Pancreas (tissue), 10 donors: ENCODE results near the gene SLC5A9. TPM values are rescaled to one million over a fixed set of nuclear protein-coding genes. Genes with fewer than 3 reads are reported as not detected.
A peak's percentile ranks its signal among the peaks of the same experiment; 100 is the strongest.

Source experiments
- ATAC-seq, 4 donors: fragments of 200-7000 bp; cut with Tn5 transposase; one replicate each; pipeline versions ENCODE4 v1.8.0 to v1.9.1; 2020; ENCODE audit warnings: mild to moderate bottlenecking in 4 of 4, moderate library complexity in 4 of 4
- DNase-seq, 6 donors: peaks; one replicate each; pipeline ENCODE4 v3.0.0-alpha.2; 2020
- FAIRE-seq: peaks from 2 replicates; lab custom pipeline; 2012; peaks lifted over from hg19 to GRCh38; lab: Jason Lieb, UNC
- H3K27ac ChIP-seq, 4 donors: fragments of 200-600 bp; sonication (generic); 1 replicate in 3 of 4; 2 replicates in 1 of 4; pipeline versions ENCODE4 v1.5.0 to v1.8.0; 2020
- H3K27me3 ChIP-seq, 4 donors: fragments of 200-600 bp; one replicate each; pipeline ENCODE4 v1.8.0; 2021
- H3K36me3 ChIP-seq, 3 donors: fragments of 200-600 bp; sonication (generic) in 1 of 3; one replicate each; pipeline versions ENCODE4 v1.5.0 to v1.8.0; 2020 to 2021
- H3K4me1 ChIP-seq, 3 donors: fragments of 200-600 bp; one replicate each; pipeline ENCODE4 v1.8.0; 2021
- H3K4me3 ChIP-seq, 4 donors: fragments of 200-600 bp; sonication (generic) in 2 of 4; one replicate each; pipeline versions ENCODE4 v1.5.0 to v1.8.0; 2020 to 2021
- H3K9me3 ChIP-seq, 4 donors: fragments of 200-600 bp; one replicate each; pipeline ENCODE4 v1.8.0; 2021
- CTCF ChIP-seq, 4 donors: fragments of 200-600 bp; sonication (generic) in 3 of 4; IDR thresholded peaks; one replicate each; pipeline versions ENCODE4 v1.5.0 to v1.8.0; 2021; ENCODE audit warnings: antibody characterized with exemption in 4 of 4
- WGBS, 2 donors: extraction: QIAGEN DNeasy Blood & Tissue Kit; methylation state at CpG; one replicate each; pipeline ENCODE4 v1.1.7; 2013; 5-methylcytosine and 5-hydroxymethylcytosine counted together
- intact Hi-C, 3 donors: fragments of 100-400 bp; cut with DNase I; formaldehyde crosslinking; loops; one replicate each; pipeline versions ENCODE4 v1.11.1 to v1.14.2; 2022
- polyA plus RNA-seq, 2 donors: library from polyadenylated mRNA; stranded (reverse); fragments of 200-250 nt; gene quantifications; one replicate each; pipeline ENCODE4 v1.2.3, GENCODE V29; 2013
- total RNA-seq, 6 donors: library from RNA; stranded (reverse); fragmentation: NEBNext Ultra II Directional in 4 of 6; extraction: Animal tissue kit (Norgen Biotek cat#: 25700) in 4 of 6; gene quantifications; one replicate each; pipeline versions ENCODE4 v1.2.1 to v1.2.4, GENCODE V29; 2021 to 2023
- donor health status: healthy with polysubstance abuse.
- donor health status: DM: no; HTN: no; CAD: no; lungs with moderate emphysema.
- donor health status: DM: no; HTN: no; CAD: no.
- donor health status: control.
- donor health status: control.
- donor health status: Bipolar disorder and iron deficiency.
- donor health status: DM: yes; HTN: yes; CAD: no.
- donor health status: DM: no; HTN: no; CAD: no.
- donor health status: DM: no; HTN: no; CAD: no.
- donor health status: DM: yes; HTN: yes; CAD: no.

The SLC5A9 gene
- total RNA-seq = 1 to 10 TPM; 1.4 to 6.0 (median 3.9) TPM
- polyA plus RNA-seq = 10 to 100 TPM in 1 of 2 donors, 1 to 10 TPM in 1; 9.5 to 20.9 TPM

DNA sequence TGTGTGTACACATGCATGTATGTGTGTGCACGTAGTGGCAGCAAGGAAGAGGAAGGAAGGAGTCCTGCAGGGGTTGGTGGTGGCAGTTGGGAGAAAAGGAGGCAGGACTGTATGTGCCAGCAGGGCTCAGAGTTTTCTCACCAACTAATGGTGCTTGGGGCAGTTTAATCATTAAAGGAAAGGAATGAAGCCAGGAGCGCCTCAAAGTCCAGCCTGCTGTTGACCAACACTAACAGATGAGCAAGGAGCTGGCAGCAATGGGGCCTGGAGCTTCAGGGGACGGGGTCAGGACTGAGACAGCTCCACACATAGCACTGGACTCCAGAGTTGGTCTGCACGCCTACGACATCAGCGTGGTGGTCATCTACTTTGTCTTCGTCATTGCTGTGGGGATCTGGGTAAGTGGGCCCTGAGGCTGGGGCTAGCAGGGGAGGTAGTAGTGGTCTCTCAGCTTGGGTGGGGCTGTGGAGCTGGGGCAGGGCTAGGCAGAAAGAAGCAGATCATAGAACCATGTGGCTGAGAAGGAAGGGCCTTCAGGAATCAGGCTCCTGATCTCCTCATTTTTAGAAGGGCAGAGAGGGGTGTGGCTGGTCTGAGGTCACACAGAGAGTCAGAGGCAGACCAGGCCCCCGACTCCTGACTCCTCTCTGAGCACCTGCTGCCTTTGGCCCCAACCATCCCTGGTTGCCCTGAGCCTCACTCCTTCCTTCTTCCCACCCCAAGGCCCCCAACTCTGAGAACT, at the start of gene SLC5A9:
SLC5A9 (plus strand) TSS at position 216 of the 742 bp plus-strand sequence; CDS start at position 237, 21 bp downstream.
- peak within 1 kb of the TSS; percentile 15 to 71 (median 55) for H3K27ac ChIP-seq
- no peaks in the 10 kb centered on the region for H3K4me1 ChIP-seq
- no peak within 1 kb of the TSS for H3K4me3 ChIP-seq
- TF ChIP-seq CTCF (IDR thresholded peaks at IDR 0.05) = no peak
- intact Hi-C loops = no loop called here
- H3K27me3 ChIP-seq = no peaks in the 10 kb centered on the region
- peak; percentile 81 to 93 (median 86) for ATAC-seq
- H3K36me3 ChIP-seq = no peaks in the 10 kb centered on the region
- DNase-seq = peak in 3 of 6 donors; percentile 27 to 56 (median 28)
- WGBS, 2 donors = 52 to 55% methylated on average over 8 of the region's 8 CpGs
- H3K9me3 ChIP-seq = no peaks in the 10 kb centered on the region
- no peak for FAIRE-seq

GRCh38 chr1:48175116-48175515, 47.4 kb upstream of the SLC5A9 start:
- FAIRE-seq (no peak), ATAC-seq (no peak), DNase-seq (no peak)
- intact Hi-C loops = no loop called here
- H3K4me1 ChIP-seq = no peaks in the 10 kb centered on the region
- no peaks in the 10 kb centered on the region for H3K36me3 ChIP-seq
- H3K27ac ChIP-seq = no peak overlapping the region
- H3K9me3 ChIP-seq = no peaks in the 10 kb centered on the region
- no peak for TF ChIP-seq CTCF (IDR thresholded peaks at IDR 0.05)
- no peak overlapping the region for H3K4me3 ChIP-seq
- H3K27me3 ChIP-seq = peaks cover 0 to 4% (median 0%) of the 10 kb centered on the region in 4 donors

DNA sequence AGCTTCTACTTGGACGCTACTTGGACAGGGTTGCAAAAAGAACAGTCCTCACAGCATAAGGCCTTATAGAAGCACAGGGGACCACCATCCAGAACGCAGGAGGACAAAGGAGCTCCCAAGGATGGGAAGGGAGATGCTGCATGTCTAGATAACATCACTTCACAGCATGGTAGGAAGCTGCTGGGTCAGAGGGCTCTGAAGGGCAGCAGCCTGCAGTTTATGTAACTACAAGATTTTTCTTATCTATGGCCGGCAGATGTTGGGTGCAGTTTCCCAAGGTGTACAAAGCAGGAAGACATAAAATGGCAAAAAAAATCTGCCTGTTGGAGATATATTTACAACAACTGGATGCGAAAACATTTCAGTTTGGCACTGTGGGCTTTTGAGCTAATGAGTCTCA, 45.3 kb upstream of the SLC5A9 start:
- DNase-seq (no peak), ATAC-seq (no peak), FAIRE-seq (no peak)
- no peak overlapping the region for H3K4me3 ChIP-seq
- peaks cover 0 to 4% (median 0%) of the 10 kb centered on the region in 4 donors for H3K27me3 ChIP-seq
- no peak for TF ChIP-seq CTCF (IDR thresholded peaks at IDR 0.05)
- no peak overlapping the region for H3K27ac ChIP-seq
- 48 to 50% methylated on average over 4 of the region's 4 CpGs for WGBS, 2 donors
- no peaks in the 10 kb centered on the region for H3K9me3 ChIP-seq
- no peaks in the 10 kb centered on the region for H3K36me3 ChIP-seq
- intact Hi-C loops = no loop called here
- no peaks in the 10 kb centered on the region for H3K4me1 ChIP-seq

DNA sequence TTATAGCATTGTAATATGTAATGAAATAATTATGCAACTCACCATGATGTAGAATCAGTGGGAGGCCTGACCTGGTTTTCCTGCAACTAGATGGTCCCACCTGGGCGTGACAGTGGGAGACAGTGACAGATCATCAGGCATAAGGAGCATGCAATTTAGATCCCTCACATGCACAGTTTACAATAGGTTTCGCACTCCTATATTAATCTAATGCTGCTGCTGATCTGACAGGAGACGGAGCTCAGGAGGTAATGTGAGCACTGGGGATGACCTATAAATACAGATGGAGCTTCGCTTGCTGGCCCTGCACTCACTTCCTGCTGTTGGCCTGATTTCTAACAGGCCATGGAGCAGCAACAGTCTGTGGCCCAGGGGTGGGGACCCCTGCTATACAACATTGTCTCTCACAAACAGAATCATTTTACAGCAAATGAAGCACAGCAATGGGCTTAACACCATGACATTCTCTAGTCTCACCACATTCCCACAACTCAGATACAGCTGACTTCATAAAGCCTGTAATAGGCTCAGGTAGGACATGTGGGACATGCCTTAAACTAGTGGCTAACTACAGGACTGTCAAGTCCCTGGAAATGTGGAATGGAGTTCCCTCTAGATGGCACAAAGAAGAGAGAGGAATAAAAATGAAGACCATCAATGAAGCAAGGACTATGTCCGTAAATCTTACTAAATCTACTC, 40.7 kb upstream of the SLC5A9 start:
- intact Hi-C loops = no loop called here
- TF ChIP-seq CTCF (IDR thresholded peaks at IDR 0.05) = no peak
- no peaks in the 10 kb centered on the region for H3K9me3 ChIP-seq
- H3K36me3 ChIP-seq = no peaks in the 10 kb centered on the region
- WGBS, 2 donors = 84 to 87% methylated on average over 5 of the region's 5 CpGs
- H3K4me1 ChIP-seq = no peaks in the 10 kb centered on the region
- ATAC-seq (no peak), DNase-seq (no peak), FAIRE-seq (no peak)
- H3K4me3 ChIP-seq = no peak overlapping the region
- H3K27ac ChIP-seq = no peak overlapping the region
- no peaks in the 10 kb centered on the region for H3K27me3 ChIP-seq
